Neural progenitor cell (in vitro differentiated cells): ENCODE data around the gene FBXW5. TPM values are rescaled to one million over a fixed set of nuclear protein-coding genes. Genes with fewer than 3 reads are reported as not detected.

Source experiments
- DNase-seq: peaks from one replicate; pipeline ENCODE4 v3.0.0-alpha.2; 2016; ENCODE audit warnings: low spot score
- H2AFZ ChIP-seq: fragments of 200-600 bp; sonication (generic); replicated peaks from 2 replicates; pipeline ENCODE4 v1.6.1; 2016; ENCODE audit warnings: antibody characterized with exemption
- H3F3A ChIP-seq: fragments of 200-600 bp; sonication (generic); 2 replicates; pipeline ENCODE4 v1.6.1; 2016; ENCODE audit warnings: antibody characterized with exemption, low read depth
- H3K27ac ChIP-seq: fragments of 200-600 bp; sonication (generic); 2 replicates; pipeline ENCODE4 v1.5.1; 2016; ENCODE audit warnings: mild to moderate bottlenecking
- H3K27me3 ChIP-seq: fragments of 200-600 bp; sonication (generic); 2 replicates; pipeline ENCODE4 v1.6.1; 2016; ENCODE audit warnings: mild to moderate bottlenecking, moderate library complexity
- H3K36me3 ChIP-seq: fragments of 200-600 bp; sonication (generic); 2 replicates; pipeline ENCODE4 v1.5.1; 2016
- H3K4me1 ChIP-seq: fragments of 200-600 bp; sonication (generic); 2 replicates; pipeline ENCODE4 v1.6.1; 2016; ENCODE audit warnings: mixed run types
- H3K4me2 ChIP-seq: fragments of 200-600 bp; sonication (generic); 2 replicates; pipeline ENCODE4 v1.6.1; 2016
- H3K4me3 ChIP-seq: fragments of 200-600 bp; sonication (generic); 2 replicates; pipeline ENCODE4 v1.5.1; 2016
- H3K79me2 ChIP-seq: fragments of 200-600 bp; sonication (generic); 2 replicates; pipeline ENCODE4 v1.6.1; 2016; ENCODE audit warnings: low read depth
- H3K9ac ChIP-seq: fragments of 200-600 bp; sonication (generic); 2 replicates; pipeline ENCODE4 v1.6.1; 2016
- H3K9me3 ChIP-seq: fragments of 200-600 bp; sonication (generic); 2 replicates; pipeline ENCODE4 v1.5.1; 2016; ENCODE audit warnings: low read depth
- H4K20me1 ChIP-seq: fragments of 200-600 bp; sonication (generic); 2 replicates; pipeline ENCODE4 v1.6.1; 2016; ENCODE audit warnings: low read depth
- H3K27ac Mint-ChIP-seq: 3 replicates; pipeline ENCODE4 v1.8.0; 2021; ENCODE audit warnings: mixed read lengths
- H3K27me3 Mint-ChIP-seq: 2 replicates; pipeline ENCODE4 v1.8.0; 2022; ENCODE audit warnings: low read depth, mild to moderate bottlenecking, inconsistent platforms, moderate library complexity, mixed read lengths; ENCODE audit not compliant: insufficient read depth
- H3K36me3 Mint-ChIP-seq: 3 replicates; pipeline ENCODE4 v1.8.0; 2021; ENCODE audit warnings: mixed read lengths
- H3K4me1 Mint-ChIP-seq: 3 replicates; pipeline ENCODE4 v1.8.0; 2021; ENCODE audit warnings: mixed read lengths
- H3K4me3 Mint-ChIP-seq: 3 replicates; pipeline ENCODE4 v1.8.0; 2021; ENCODE audit warnings: mild to moderate bottlenecking, moderate library complexity, mixed read lengths
- H3K9me3 Mint-ChIP-seq: 3 replicates; pipeline ENCODE4 v1.8.0; 2020; ENCODE audit warnings: mixed read lengths
- EZH2 ChIP-seq: fragments of 200-600 bp; sonication (generic); IDR thresholded peaks from 2 replicates; pipeline ENCODE4 v1.6.1; 2017; ENCODE audit warnings: antibody characterized with exemption, mild to moderate bottlenecking, moderate library complexity
- EZH2phosphoT487 ChIP-seq: fragments of 200-600 bp; sonication (generic); IDR thresholded peaks from 2 replicates; pipeline ENCODE4 v1.6.1; 2017; ENCODE audit warnings: antibody characterized with exemption
- total RNA-seq: library from RNA; depleted of rRNA; stranded (reverse); fragments of >200 nt; gene quantifications from 2 replicates; pipeline ENCODE4 v1.2.3, GENCODE V29; 2015; ENCODE audit warnings: low replicate concordance
- TF ChIP-seq, protein P1 (sequence below): fragments of 200-600 bp; sonication (generic); IDR thresholded peaks from 2 replicates; pipeline ENCODE4 v1.5.1; 2017; ENCODE audit warnings: antibody characterized with exemption, mild to moderate bottlenecking

Gene FBXW5
- total RNA-seq, 1 donor from 2014 or later, result 21.5 TPM

DNA sequence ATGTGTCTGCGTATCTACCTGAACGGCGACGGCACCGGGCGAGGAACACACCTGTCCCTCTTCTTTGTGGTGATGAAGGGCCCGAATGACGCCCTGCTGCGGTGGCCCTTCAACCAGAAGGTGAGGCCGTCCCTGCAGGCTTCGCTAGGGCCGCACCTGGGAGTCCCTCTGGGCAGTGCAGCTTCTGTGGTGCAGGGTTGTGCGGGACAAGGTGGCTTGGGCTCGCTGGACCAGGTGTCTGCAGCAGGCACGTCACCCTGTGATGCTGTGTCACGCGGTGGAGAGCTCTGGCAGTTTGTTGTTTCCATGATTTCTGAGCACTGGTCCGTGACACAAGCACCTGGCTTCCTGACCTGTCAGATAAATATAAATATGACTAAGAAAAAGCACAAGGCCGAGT is 20.7 kb downstream of the FBXW5 start:
- no peaks in the 10 kb centered on the region for H3K9me3 ChIP-seq
- no peaks in the 10 kb centered on the region for H3K79me2 ChIP-seq
- H3K4me2 ChIP-seq, result no peak overlapping the region
- H3K27ac Mint-ChIP-seq, result no peak overlapping the region
- H3K27ac ChIP-seq, result no peak overlapping the region
- DNase-seq, result no peak
- no peaks in the 10 kb centered on the region for H3K27me3 ChIP-seq
- TF ChIP-seq, protein P1, sequence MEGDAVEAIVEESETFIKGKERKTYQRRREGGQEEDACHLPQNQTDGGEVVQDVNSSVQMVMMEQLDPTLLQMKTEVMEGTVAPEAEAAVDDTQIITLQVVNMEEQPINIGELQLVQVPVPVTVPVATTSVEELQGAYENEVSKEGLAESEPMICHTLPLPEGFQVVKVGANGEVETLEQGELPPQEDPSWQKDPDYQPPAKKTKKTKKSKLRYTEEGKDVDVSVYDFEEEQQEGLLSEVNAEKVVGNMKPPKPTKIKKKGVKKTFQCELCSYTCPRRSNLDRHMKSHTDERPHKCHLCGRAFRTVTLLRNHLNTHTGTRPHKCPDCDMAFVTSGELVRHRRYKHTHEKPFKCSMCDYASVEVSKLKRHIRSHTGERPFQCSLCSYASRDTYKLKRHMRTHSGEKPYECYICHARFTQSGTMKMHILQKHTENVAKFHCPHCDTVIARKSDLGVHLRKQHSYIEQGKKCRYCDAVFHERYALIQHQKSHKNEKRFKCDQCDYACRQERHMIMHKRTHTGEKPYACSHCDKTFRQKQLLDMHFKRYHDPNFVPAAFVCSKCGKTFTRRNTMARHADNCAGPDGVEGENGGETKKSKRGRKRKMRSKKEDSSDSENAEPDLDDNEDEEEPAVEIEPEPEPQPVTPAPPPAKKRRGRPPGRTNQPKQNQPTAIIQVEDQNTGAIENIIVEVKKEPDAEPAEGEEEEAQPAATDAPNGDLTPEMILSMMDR, result no peak
- no peak for TF ChIP-seq EZH2phosphoT487
- no peak for TF ChIP-seq EZH2
- peaks cover 12% of the 10 kb centered on the region for H3K36me3 Mint-ChIP-seq
- H4K20me1 ChIP-seq, result peaks cover 3% of the 10 kb centered on the region
- H3K9ac ChIP-seq, result no peak overlapping the region
- no peaks in the 10 kb centered on the region for H3K9me3 Mint-ChIP-seq
- no peaks in the 10 kb centered on the region for H3K4me1 ChIP-seq
- no peaks in the 10 kb centered on the region for H3K36me3 ChIP-seq
- H3K4me3 Mint-ChIP-seq, result no peak overlapping the region
- H2AFZ ChIP-seq, result no peak overlapping the region
- H3K4me1 Mint-ChIP-seq, result no peaks in the 10 kb centered on the region
- H3F3A ChIP-seq, result no peaks in the 10 kb centered on the region
- peaks cover 3% of the 10 kb centered on the region for H3K27me3 Mint-ChIP-seq
- no peak overlapping the region for H3K4me3 ChIP-seq

DNA sequence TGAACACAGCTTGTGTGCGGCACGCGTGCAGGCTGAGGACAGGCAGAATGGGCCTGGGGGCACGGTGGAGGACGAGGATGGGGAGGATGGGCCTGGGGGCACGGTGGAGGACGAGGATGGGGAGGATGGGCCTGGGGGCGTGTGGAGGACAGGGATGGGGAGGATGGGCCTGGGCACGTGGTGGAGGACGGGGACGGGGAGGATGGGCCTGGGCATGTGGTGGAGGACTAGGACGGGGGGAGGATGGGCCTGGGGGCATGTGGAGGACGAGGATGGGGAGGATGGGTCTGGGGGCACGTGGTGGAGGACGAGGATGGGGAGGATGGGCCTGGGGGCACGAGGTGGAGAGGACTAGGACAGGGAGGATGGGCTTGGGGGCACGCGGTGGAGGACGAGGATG is 22.0 kb downstream of the FBXW5 start:
- Histone ChIP-seq H3K9me3 (no peaks in the 10 kb centered on the region), H3F3A (no peaks in the 10 kb centered on the region), H3K9ac (no peak overlapping the region), H3K4me3 (no peak overlapping the region), H3K27ac (no peak overlapping the region), H4K20me1 (no peaks in the 10 kb centered on the region), H3K4me2 (no peak overlapping the region), H3K4me1 (no peaks in the 10 kb centered on the region), H2AFZ (no peak overlapping the region), H3K79me2 (no peaks in the 10 kb centered on the region), H3K27me3 (no peaks in the 10 kb centered on the region), H3K36me3 (no peaks in the 10 kb centered on the region)
- Mint-ChIP-seq H3K9me3 (no peaks in the 10 kb centered on the region), H3K36me3 (peaks cover 9% of the 10 kb centered on the region), H3K27ac (no peak overlapping the region), H3K4me3 (no peak overlapping the region), H3K4me1 (no peaks in the 10 kb centered on the region), H3K27me3 (peaks cover 3% of the 10 kb centered on the region)
- TF ChIP-seq EZH2phosphoT487 (no peak), EZH2 (no peak)
- TF ChIP-seq, protein P1, result no peak
- no peak for DNase-seq

DNA sequence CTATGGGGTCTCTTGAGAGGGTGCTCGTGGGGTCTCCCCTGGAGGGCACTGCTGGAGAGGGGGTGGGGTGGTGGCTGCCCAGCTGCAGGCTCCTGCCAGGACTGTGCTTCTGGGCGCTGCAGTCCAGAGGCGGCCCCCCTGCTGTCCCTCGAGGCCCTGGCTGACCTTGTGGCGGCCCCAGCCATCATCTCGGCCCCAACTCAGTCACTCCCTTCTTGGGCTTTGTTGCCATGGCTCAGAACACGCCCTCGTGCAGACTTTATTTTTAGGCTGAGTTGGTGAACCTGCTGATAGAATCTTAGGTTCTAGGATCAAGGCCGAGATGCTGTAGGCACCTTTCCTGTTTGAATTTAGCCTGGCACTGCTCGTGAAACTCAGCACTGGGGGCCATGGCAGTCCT is 22.8 kb downstream of the FBXW5 start:
- H3K4me1 ChIP-seq, result no peaks in the 10 kb centered on the region
- H3K4me1 Mint-ChIP-seq, result no peaks in the 10 kb centered on the region
- H3K9me3 Mint-ChIP-seq, result no peaks in the 10 kb centered on the region
- H3K27ac ChIP-seq, result no peak overlapping the region
- DNase-seq, result no peak
- H3K4me2 ChIP-seq, result no peak overlapping the region
- H3K27ac Mint-ChIP-seq, result no peak overlapping the region
- H3K27me3 ChIP-seq, result no peaks in the 10 kb centered on the region
- peaks cover 3% of the 10 kb centered on the region for H3K27me3 Mint-ChIP-seq
- H3K9ac ChIP-seq, result no peak overlapping the region
- no peaks in the 10 kb centered on the region for H3K9me3 ChIP-seq
- H4K20me1 ChIP-seq, result no peaks in the 10 kb centered on the region
- H3K36me3 ChIP-seq, result no peaks in the 10 kb centered on the region
- H3F3A ChIP-seq, result no peaks in the 10 kb centered on the region
- no peak overlapping the region for H3K4me3 Mint-ChIP-seq
- H3K36me3 Mint-ChIP-seq, result peaks cover 13% of the 10 kb centered on the region
- no peak for TF ChIP-seq EZH2phosphoT487
- TF ChIP-seq EZH2, result no peak
- TF ChIP-seq, protein P1, result no peak
- H3K79me2 ChIP-seq, result no peaks in the 10 kb centered on the region
- no peak overlapping the region for H3K4me3 ChIP-seq
- no peak overlapping the region for H2AFZ ChIP-seq
